GM12878 (cell line): ENCODE data around the gene OXA1L. TPM values are rescaled to one million over a fixed set of nuclear protein-coding genes. Genes with fewer than 3 reads are reported as not detected.
A peak's percentile ranks its signal among the peaks of the same experiment; 100 is the strongest.

Source experiments
- ASH2L ChIP-seq: fragments of 300-600, 200-600 bp; sonication (generic); IDR thresholded peaks from 2 replicates; pipeline ENCODE4 v1.6.1; 2017; ENCODE audit warnings: low read depth, mild to moderate bottlenecking, borderline replicate concordance
- ATF3 ChIP-seq: IDR thresholded peaks from 2 replicates; pipeline ENCODE4 v1.6.1; 2011; ENCODE audit warnings: low read depth, mild to moderate bottlenecking, low read length, moderate library complexity, borderline replicate concordance; ENCODE audit errors: extremely low read depth
- CBX5 ChIP-seq: sonication (generic); IDR thresholded peaks from 2 replicates; pipeline ENCODE4 v1.6.1; 2016; ENCODE audit warnings: low read depth, moderate library complexity, mild to moderate bottlenecking, inconsistent platforms
- E4F1 ChIP-seq: fragments of 450-650 bp; IDR thresholded peaks from 2 replicates; pipeline ENCODE4 v1.6.1; 2018; ENCODE audit warnings: borderline replicate concordance, mild to moderate bottlenecking; ENCODE audit not compliant: partially characterized antibody
- EP300 ChIP-seq, 2 experiments: fragments of 150-350 bp in 1 of 2; IDR thresholded peaks; 2 replicates each; pipeline ENCODE4 v1.6.1; 2011 to 2012; ENCODE audit warnings: low read depth in 2 of 2, low read length in 2 of 2, borderline replicate concordance in 1 of 2, improper control_type of control experiment in 1 of 2, inconsistent platforms in 1 of 2; ENCODE audit not compliant: control insufficient read depth in 1 of 2
- ESRRA ChIP-seq: IDR thresholded peaks from 2 replicates; pipeline ENCODE4 v1.6.1; 2012; ENCODE audit warnings: mild to moderate bottlenecking, low read length, improper control_type of control experiment
- IRF4 ChIP-seq: IDR thresholded peaks from 2 replicates; pipeline ENCODE4 v1.6.1; 2011; ENCODE audit warnings: low read depth, low read length
- MYB ChIP-seq: fragments of 150-350 bp; IDR thresholded peaks from 2 replicates; pipeline ENCODE4 v1.6.1; 2014; ENCODE audit warnings: mild to moderate bottlenecking, low read depth, low read length, borderline replicate concordance
- MYC ChIP-seq: IDR thresholded peaks from 2 replicates; pipeline ENCODE4 v1.6.1; 2011; ENCODE audit warnings: mild to moderate bottlenecking, low read length, moderate library complexity, inconsistent platforms; ENCODE audit not compliant: insufficient read depth, insufficient replicate concordance, insufficient read length, severe bottlenecking
- NFYA ChIP-seq: IDR thresholded peaks from 2 replicates; pipeline ENCODE4 v1.6.1; 2011; ENCODE audit warnings: low read depth, mild to moderate bottlenecking, low read length, improper control_type of control experiment, borderline replicate concordance
- NR2C1 ChIP-seq: fragments of 450-650 bp; IDR thresholded peaks from 2 replicates; pipeline ENCODE4 v1.6.1; 2017; ENCODE audit warnings: antibody characterized with exemption, mild to moderate bottlenecking, moderate library complexity
- NRF1 ChIP-seq: conservative IDR thresholded peaks from 2 replicates; pipeline ENCODE4 v1.6.1; 2011; ENCODE audit warnings: mild to moderate bottlenecking, low read depth, low read length, improper control_type of control experiment
- PKNOX1 ChIP-seq: fragments of 450-650 bp; IDR thresholded peaks from 2 replicates; pipeline ENCODE4 v1.6.1; 2016; ENCODE audit warnings: mild to moderate bottlenecking
- POLR2AphosphoS5 ChIP-seq: IDR thresholded peaks from 2 replicates; pipeline ENCODE4 v1.6.1; 2011; ENCODE audit warnings: mild to moderate bottlenecking, low read length, inconsistent platforms
- RB1 ChIP-seq: fragments of 450-650 bp; formaldehyde crosslinking; IDR thresholded peaks from 2 replicates; pipeline ENCODE4 v1.6.1; 2017; ENCODE audit warnings: mild to moderate bottlenecking, borderline replicate concordance
- SIX5 ChIP-seq: IDR thresholded peaks from 2 replicates; pipeline ENCODE4 v1.6.1; 2011; ENCODE audit warnings: mild to moderate bottlenecking, low read depth, low read length, moderate library complexity; ENCODE audit not compliant: severe bottlenecking
- SPI1 ChIP-seq: IDR thresholded peaks from 2 replicates; pipeline ENCODE4 v1.6.1; 2011; ENCODE audit warnings: low read depth, mild to moderate bottlenecking, low read length, moderate library complexity, borderline replicate concordance; ENCODE audit not compliant: insufficient read depth
- SUZ12 ChIP-seq: fragments of 200-600 bp; sonication (generic); IDR thresholded peaks from one replicate; pipeline ENCODE4 v1.6.1; 2018; ENCODE audit warnings: antibody characterized with exemption, mild to moderate bottlenecking; ENCODE audit not compliant: unreplicated experiment
- TAF1 ChIP-seq: IDR thresholded peaks from 2 replicates; pipeline ENCODE4 v1.6.1; 2011; ENCODE audit warnings: mild to moderate bottlenecking, low read depth, low read length, borderline replicate concordance
- TBL1XR1 ChIP-seq: IDR thresholded peaks from 2 replicates; pipeline ENCODE4 v1.6.1; 2012; ENCODE audit warnings: low read depth, low read length, improper control_type of control experiment
- TCF3 ChIP-seq: IDR thresholded peaks from 2 replicates; pipeline ENCODE4 v1.6.1; 2012; ENCODE audit warnings: low read depth, mild to moderate bottlenecking, low read length, borderline replicate concordance; ENCODE audit not compliant: insufficient read depth
- ZNF384 ChIP-seq: IDR thresholded peaks from 2 replicates; pipeline ENCODE4 v1.6.1; 2012; ENCODE audit warnings: low read depth, mild to moderate bottlenecking, low read length, improper control_type of control experiment, borderline replicate concordance
- ZNF592 ChIP-seq: fragments of 450-650 bp; IDR thresholded peaks from 2 replicates; pipeline ENCODE4 v1.6.1; 2017; ENCODE audit warnings: mild to moderate bottlenecking, moderate library complexity
- polyA plus RNA-seq, 11 experiments: library from polyadenylated mRNA; depleted of rRNA in 4 of 11; unstranded in 6 of 11; stranded (reverse) in 5 of 11; fragments of >200 nt; fragmentation: Nextera tagmentation in 4 of 11; fragmentation: Illumina TruSeq in 1 of 11; extraction: Ambion mirVana in 4 of 11; extraction: Trizol in 1 of 11; gene quantifications; 1 replicate in 1 of 11; 2 replicates in 10 of 11; pipeline versions ENCODE4 v1.2.1 to v1.2.3, GENCODE V29; 2011 to 2016; ENCODE audit warnings: inconsistent platforms in 2 of 11, missing spikeins in 2 of 11, low read depth in 1 of 11
- total RNA-seq, 4 experiments: library from RNA; depleted of rRNA in 3 of 4; stranded (reverse); fragments of >200 nt in 3 of 4; fragmentation: Illumina TruSeq in 1 of 4; extraction: Trizol in 1 of 4; gene quantifications; 2 replicates each; pipeline versions ENCODE4 v1.2.1 to v1.2.3, GENCODE V29; 2013 to 2021

The OXA1L gene
- total and polyA plus RNA-seq, 10 of the 15 experiments (the other 5 are each of a cell fraction or from before 2014, with no cell fraction given), result 105 to 289 (median 146) TPM

- no peak for TF ChIP-seq SPI1
- TF ChIP-seq SUZ12, result no peak
- TF ChIP-seq CBX5, result 0 out of 2 replicates have a peak, but pooled peaks have one; percentile 33
- no peak for TF ChIP-seq ATF3
- 0 out of 2 replicates have a peak, but pooled peaks have one; percentile 22 for TF ChIP-seq ZNF592
- no peak for TF ChIP-seq TCF3
- TF ChIP-seq POLR2AphosphoS5, result no peak
- no peak for TF ChIP-seq NRF1
- TF ChIP-seq EP300 (IDR thresholded peaks at IDR 0.05; ENCODE audit: borderline replicate concordance in 1 of 2, control insufficient read depth in 1 of 2, low read depth in 2 of 2, low read length in 2 of 2), result no peak; a peak in 1 of 4 replicates
- no peak for TF ChIP-seq NFYA
- no peak for TF ChIP-seq MYB
- peak; percentile 87 for TF ChIP-seq IRF4
- no peak for TF ChIP-seq MYC
- no peak for TF ChIP-seq ASH2L
- no peak for TF ChIP-seq RB1
- no peak for TF ChIP-seq ZNF384
- TF ChIP-seq E4F1, result no peak
- no peak for TF ChIP-seq TBL1XR1
- TF ChIP-seq NR2C1, result no peak
- TF ChIP-seq ESRRA, result no peak
- TF ChIP-seq SIX5, result no peak
- TF ChIP-seq TAF1, result no peak
- peak; percentile 19; the same call in 1 of the 2 replicates for TF ChIP-seq PKNOX1
These were observed 29.4 kb upstream of the OXA1L start (continued) for GRCh38 chr14:22737052-22737451.
